Body of pancreas (tissue), 4 donors: ENCODE data around the gene ZNF831. TPM values are rescaled to one million over a fixed set of nuclear protein-coding genes. Genes with fewer than 3 reads are reported as not detected.

Experiments
- ATAC-seq: fragments of 150-250 bp; one replicate; pipeline ENCODE4 v1.9.1; 2016
- DNase-seq, 4 donors: peaks; one replicate each; pipeline ENCODE4 v3.0.0-alpha.2; 2019
- H3K27ac ChIP-seq, 4 donors: fragments of 200-600 bp; sonication (generic); 1 replicate in 3 of 4; 2 replicates in 1 of 4; pipeline versions ENCODE4 v1.5.1 to v1.6.1; 2016 to 2019; ENCODE audit warnings: mild to moderate bottlenecking in 1 of 4, mixed read lengths in 1 of 4, moderate library complexity in 1 of 4
- H3K27me3 ChIP-seq, 2 donors: fragments of 200-600 bp; sonication (generic); one replicate each; pipeline ENCODE4 v1.6.0; 2016; ENCODE audit warnings: mild to moderate bottlenecking in 1 of 2
- H3K36me3 ChIP-seq, 2 donors: fragments of 200-600 bp; sonication (generic); replicated peaks in 1 of 2; 2 replicates each; pipeline ENCODE4 v1.5.1; 2016; ENCODE audit warnings: low read depth in 2 of 2; ENCODE audit not compliant: insufficient read depth in 1 of 2
- H3K4me1 ChIP-seq: fragments of 200-600 bp; sonication (generic); one replicate; pipeline ENCODE4 v1.6.0; 2016
- H3K4me3 ChIP-seq, 2 donors: fragments of 200-600 bp; sonication (generic); 1 replicate in 1 of 2; 2 replicates in 1 of 2; pipeline ENCODE4 v1.5.1; 2016 to 2019
- H3K9me3 ChIP-seq, 3 donors: fragments of 200-600 bp; sonication (generic); 1 replicate in 2 of 3; 2 replicates in 1 of 3; pipeline ENCODE4 v1.5.1; 2016
- POLR2A ChIP-seq, 3 donors: fragments of 450-650 bp; IDR thresholded peaks; one replicate each; pipeline ENCODE4 v1.6.1; 2016; ENCODE audit warnings: antibody characterized with exemption in 3 of 3, mild to moderate bottlenecking in 2 of 3
- WGBS, 2 donors: methylation state at CpG; one replicate each; pipeline ENCODE4 v1.1.5; 2017; 5-methylcytosine and 5-hydroxymethylcytosine counted together
- intact Hi-C: fragments of 100-400 bp; cut with DNase I; formaldehyde crosslinking; loops from one replicate; pipeline ENCODE4 v1.15.1; 2023
- total RNA-seq, 2 donors: library from RNA; depleted of rRNA; stranded (reverse); fragments of >200 nt; gene quantifications; one replicate each; pipeline ENCODE4 v1.1.0, GENCODE V29; 2016
- TF ChIP-seq, protein P1 (sequence below), 7 experiments: fragments of 450-650 bp in 4 of 7; fragments of 200-600 bp in 3 of 7; sonication (generic) in 3 of 7; IDR thresholded peaks; one replicate each; pipeline ENCODE4 v1.5.1; 2016 to 2019; ENCODE audit warnings: antibody characterized with exemption in 7 of 7

Gene ZNF831
- total RNA-seq, 2 donors from 2014 or later: 0.66 to 1.6 TPM

DNA sequence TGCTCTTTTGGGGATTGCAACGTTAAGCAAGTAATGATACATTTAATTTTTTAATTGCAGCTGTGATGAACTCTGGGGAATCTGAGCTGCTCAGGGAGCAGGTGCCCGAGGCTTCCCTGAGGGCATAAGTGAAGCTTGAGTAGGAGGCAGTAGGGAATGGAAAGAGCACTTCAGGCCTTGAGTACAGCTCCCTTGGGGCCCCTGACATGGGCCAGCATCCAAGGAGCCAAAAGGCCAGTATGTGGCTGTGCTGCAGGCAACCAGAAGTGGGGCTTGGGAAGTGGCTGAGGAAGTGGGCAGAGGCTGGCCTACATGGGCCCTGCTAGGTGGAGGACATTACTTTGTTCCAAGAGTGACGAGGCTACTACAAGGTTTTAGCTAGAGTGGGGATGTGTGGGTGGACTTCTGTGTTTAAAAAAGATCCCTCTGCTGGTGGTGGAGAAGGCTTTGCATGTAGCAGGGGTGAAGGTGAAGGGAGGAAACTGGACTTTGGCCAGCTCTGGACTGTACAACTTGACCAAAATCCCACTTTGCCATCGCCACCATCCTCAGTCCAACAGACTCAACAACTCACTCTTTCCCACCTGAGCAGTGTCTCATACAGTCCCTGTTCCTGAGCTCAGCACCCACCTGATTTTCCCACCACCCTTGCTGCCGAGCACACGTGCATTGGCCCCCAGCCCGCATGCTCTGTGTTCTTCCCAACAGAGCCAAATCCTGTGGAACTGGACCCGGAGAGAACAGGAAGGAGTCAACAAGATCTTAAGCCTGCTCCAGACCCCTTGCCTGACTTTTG lies 10.9 kb upstream of the ZNF831 start:
- Histone ChIP-seq H3K4me1 (no peaks in the 10 kb centered on the region), H3K4me3 (no peak overlapping the region), H3K36me3 (no peaks in the 10 kb centered on the region), H3K27ac (no peak overlapping the region), H3K27me3 (no peaks in the 10 kb centered on the region), H3K9me3 (no peaks in the 10 kb centered on the region)
- DNase-seq (no peak), ATAC-seq (no peak)
- 52 to 66% methylated on average over 8 of the region's 8 CpGs for WGBS, 2 donors
- intact Hi-C loops: no loop called here
- no peak for TF ChIP-seq POLR2A (IDR thresholded peaks at IDR 0.05)

- no peaks in the 10 kb centered on the region for H3K36me3 ChIP-seq
- H3K4me3 ChIP-seq: no peak overlapping the region
- H3K4me1 ChIP-seq: no peaks in the 10 kb centered on the region
- intact Hi-C loops: no loop called here
- DNase-seq (peak in 3 of 4 donors; percentile 28 to 44 (median 40)), ATAC-seq (peak; percentile 52)
- H3K9me3 ChIP-seq: no peaks in the 10 kb centered on the region
- WGBS, 2 donors: 46 to 48% methylated on average over 8 of the region's 8 CpGs
- H3K27me3 ChIP-seq: no peaks in the 10 kb centered on the region
- TF ChIP-seq, protein P1, sequence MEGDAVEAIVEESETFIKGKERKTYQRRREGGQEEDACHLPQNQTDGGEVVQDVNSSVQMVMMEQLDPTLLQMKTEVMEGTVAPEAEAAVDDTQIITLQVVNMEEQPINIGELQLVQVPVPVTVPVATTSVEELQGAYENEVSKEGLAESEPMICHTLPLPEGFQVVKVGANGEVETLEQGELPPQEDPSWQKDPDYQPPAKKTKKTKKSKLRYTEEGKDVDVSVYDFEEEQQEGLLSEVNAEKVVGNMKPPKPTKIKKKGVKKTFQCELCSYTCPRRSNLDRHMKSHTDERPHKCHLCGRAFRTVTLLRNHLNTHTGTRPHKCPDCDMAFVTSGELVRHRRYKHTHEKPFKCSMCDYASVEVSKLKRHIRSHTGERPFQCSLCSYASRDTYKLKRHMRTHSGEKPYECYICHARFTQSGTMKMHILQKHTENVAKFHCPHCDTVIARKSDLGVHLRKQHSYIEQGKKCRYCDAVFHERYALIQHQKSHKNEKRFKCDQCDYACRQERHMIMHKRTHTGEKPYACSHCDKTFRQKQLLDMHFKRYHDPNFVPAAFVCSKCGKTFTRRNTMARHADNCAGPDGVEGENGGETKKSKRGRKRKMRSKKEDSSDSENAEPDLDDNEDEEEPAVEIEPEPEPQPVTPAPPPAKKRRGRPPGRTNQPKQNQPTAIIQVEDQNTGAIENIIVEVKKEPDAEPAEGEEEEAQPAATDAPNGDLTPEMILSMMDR (IDR thresholded peaks at IDR 0.05): no peak
- no peak for TF ChIP-seq POLR2A (IDR thresholded peaks at IDR 0.05)
- H3K27ac ChIP-seq: no peak overlapping the region
Measured at GRCh38 chr20:59153355-59153681, 10.3 kb upstream of the ZNF831 start.

DNA sequence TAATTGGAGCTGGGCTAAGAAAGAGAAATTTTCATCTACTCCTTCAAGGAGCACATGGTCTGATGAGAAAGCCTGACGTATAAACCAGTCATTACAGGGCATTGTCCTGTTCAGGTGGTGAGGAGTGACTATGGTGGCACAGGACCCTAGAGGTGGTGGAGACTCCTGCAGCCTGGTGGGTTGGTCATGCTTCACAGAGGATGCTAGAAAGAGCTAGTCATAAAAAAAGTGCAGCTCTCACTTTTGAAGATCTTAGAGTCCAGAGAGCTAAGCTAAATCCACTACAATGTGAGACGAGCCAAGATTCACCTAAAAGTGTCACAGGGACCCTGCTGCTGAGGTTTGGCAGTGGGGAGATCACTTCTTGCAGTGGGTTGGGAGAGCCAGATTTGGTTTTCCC lies 9.8 kb upstream of the ZNF831 start:
- Histone ChIP-seq H3K36me3 (no peaks in the 10 kb centered on the region), H3K4me1 (no peaks in the 10 kb centered on the region), H3K9me3 (no peaks in the 10 kb centered on the region), H3K4me3 (no peak overlapping the region), H3K27ac (no peak overlapping the region), H3K27me3 (no peaks in the 10 kb centered on the region)
- intact Hi-C loops: no loop called here
- DNase-seq: no peak
- WGBS, 2 donors: 62 to 67% methylated on average over 2 of the region's 2 CpGs
- no peak for ATAC-seq
- TF ChIP-seq POLR2A (IDR thresholded peaks at IDR 0.05): no peak
- TF ChIP-seq, protein P1 (IDR thresholded peaks at IDR 0.05): no peak

DNA sequence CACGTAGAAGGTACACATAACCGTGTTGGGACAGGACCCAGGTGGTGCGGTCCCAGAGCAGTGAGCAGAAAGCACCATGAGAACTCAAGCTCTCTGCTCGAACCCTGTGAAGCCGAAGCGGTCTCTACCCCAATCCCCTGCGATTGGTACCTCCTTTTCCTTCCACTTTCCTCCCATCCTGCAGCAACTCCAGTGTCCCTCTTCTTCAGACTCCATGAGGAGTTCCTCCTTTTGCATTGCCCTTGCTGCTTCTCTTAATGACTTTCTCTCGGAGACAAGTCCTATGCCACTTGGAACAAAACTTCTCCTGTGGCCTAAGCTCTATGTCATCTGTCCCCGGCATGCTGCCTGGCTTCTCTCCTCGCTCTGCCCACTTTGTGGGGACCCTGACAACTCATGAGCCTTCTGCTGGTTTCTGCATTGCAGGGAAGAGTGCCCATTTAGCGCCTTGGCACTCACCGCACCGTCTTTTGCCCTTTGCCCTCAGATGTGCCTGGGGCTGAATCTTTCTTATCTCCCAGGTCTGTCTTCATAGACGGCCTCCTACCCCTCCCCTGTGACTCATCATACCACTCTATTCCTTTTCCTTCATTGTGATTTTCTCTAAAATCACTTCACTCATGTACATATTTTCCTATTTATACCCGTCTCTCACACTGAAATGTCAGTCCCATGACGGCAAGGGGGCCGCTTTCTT lies 9.2 kb upstream of the ZNF831 start:
- no peak overlapping the region for H3K27ac ChIP-seq
- no peaks in the 10 kb centered on the region for H3K27me3 ChIP-seq
- DNase-seq (no peak), ATAC-seq (no peak)
- H3K36me3 ChIP-seq: no peaks in the 10 kb centered on the region
- H3K4me3 ChIP-seq: no peak overlapping the region
- H3K4me1 ChIP-seq: no peaks in the 10 kb centered on the region
- H3K9me3 ChIP-seq: no peaks in the 10 kb centered on the region
- TF ChIP-seq POLR2A (IDR thresholded peaks at IDR 0.05): no peak
- TF ChIP-seq, protein P1 (IDR thresholded peaks at IDR 0.05): no peak
- intact Hi-C loops: no loop called here
- 65 to 68% methylated on average over 17 of the region's 17 CpGs for WGBS, 2 donors

- no peak overlapping the region for H3K4me3 ChIP-seq
- no peaks in the 10 kb centered on the region for H3K4me1 ChIP-seq
- H3K36me3 ChIP-seq: no peaks in the 10 kb centered on the region
- H3K27ac ChIP-seq: no peak overlapping the region
- intact Hi-C loops: no loop called here
- TF ChIP-seq, protein P1 (IDR thresholded peaks at IDR 0.05): no peak
- no peak for TF ChIP-seq POLR2A (IDR thresholded peaks at IDR 0.05)
- WGBS, 2 donors: 61 to 70% methylated on average over 6 of the region's 6 CpGs
- no peaks in the 10 kb centered on the region for H3K9me3 ChIP-seq
- no peak for ATAC-seq
- no peak for DNase-seq
- no peaks in the 10 kb centered on the region for H3K27me3 ChIP-seq
Measured at GRCh38 chr20:59157064-59157463, 6.6 kb upstream of the ZNF831 start.
